HEK293T (cell line): ENCODE results near the gene ANXA2.
"Not testable (repeated sequence)": the region's sequence is repeated elsewhere in the genome, so short reads cannot be mapped to it uniquely, and the experiment has no call there.

Source experiments
- CTCF ChIA-PET: fragments of 350-600 bp; formaldehyde crosslinking; extraction: SDS; loops from one replicate; lab custom pipeline; 2021; ENCODE audit warnings: antibody characterized with exemption, inconsistent platforms; lab: Yijun Ruan, JAX
- POLR2A ChIA-PET: fragments of 350-600 bp; formaldehyde crosslinking; extraction: SDS; loops from one replicate; lab custom pipeline; 2020; ENCODE audit warnings: antibody characterized with exemption, inconsistent platforms; lab: Yijun Ruan, JAX
- DNase-seq: peaks from one replicate; pipeline ENCODE4 v3.0.0; 2012; ENCODE audit warnings: mixed read lengths; ENCODE audit errors: extremely low spot score
- ARNT ChIP-seq: fragments of 450-650 bp; IDR thresholded peaks from 2 replicates; pipeline ENCODE4 v1.6.1; 2017; ENCODE audit warnings: mild to moderate bottlenecking
- BHLHE40 ChIP-seq: fragments of 450-650 bp; IDR thresholded peaks from 2 replicates; pipeline ENCODE4 v1.6.1; 2016; ENCODE audit warnings: mild to moderate bottlenecking, moderate library complexity, borderline replicate concordance
- CTBP1 ChIP-seq: fragments of 450-650 bp; IDR thresholded peaks from 2 replicates; pipeline ENCODE4 v1.6.1; 2016; ENCODE audit warnings: borderline replicate concordance
- ELF4 ChIP-seq: fragments of 450-650 bp; IDR thresholded peaks from 2 replicates; pipeline ENCODE4 v1.6.1; 2017; ENCODE audit warnings: antibody characterized with exemption
- FOXA1 ChIP-seq: fragments of 450-650 bp; IDR thresholded peaks from 2 replicates; pipeline ENCODE4 v1.6.1; 2016; ENCODE audit warnings: mild to moderate bottlenecking
- FOXK2 ChIP-seq: fragments of 450-650 bp; IDR thresholded peaks from 2 replicates; pipeline ENCODE4 v1.6.1; 2016; ENCODE audit warnings: mild to moderate bottlenecking
- FOXM1 ChIP-seq: fragments of 450-650 bp; IDR thresholded peaks from 2 replicates; pipeline ENCODE4 v1.6.1; 2017; ENCODE audit warnings: mild to moderate bottlenecking, borderline replicate concordance
- HDGF ChIP-seq: fragments of 450-650 bp; IDR thresholded peaks from 2 replicates; pipeline ENCODE4 v1.6.1; 2017; ENCODE audit warnings: antibody characterized with exemption, borderline replicate concordance
- L3MBTL2 ChIP-seq: fragments of 450-650 bp; conservative IDR thresholded peaks from 2 replicates; pipeline ENCODE4 v1.6.1; 2016; ENCODE audit warnings: mild to moderate bottlenecking
- LEF1 ChIP-seq: fragments of 450-650 bp; IDR thresholded peaks from 2 replicates; pipeline ENCODE4 v1.6.1; 2017; ENCODE audit warnings: mild to moderate bottlenecking, borderline replicate concordance
- NFRKB ChIP-seq: fragments of 450-650 bp; IDR thresholded peaks from 2 replicates; pipeline ENCODE4 v1.6.1; 2016; ENCODE audit warnings: mild to moderate bottlenecking, moderate library complexity
- PKNOX1 ChIP-seq: fragments of 450-650 bp; IDR thresholded peaks from 2 replicates; pipeline ENCODE4 v1.6.1; 2016
- SP1 ChIP-seq: fragments of 450-650 bp; IDR thresholded peaks from 2 replicates; pipeline ENCODE4 v1.6.1; 2017
- SUZ12 ChIP-seq: fragments of 450-650 bp; IDR thresholded peaks from 2 replicates; pipeline ENCODE4 v1.6.1; 2016; ENCODE audit warnings: mild to moderate bottlenecking
- TARDBP ChIP-seq: fragments of 450-650 bp; IDR thresholded peaks from 2 replicates; pipeline ENCODE4 v1.6.1; 2016
- ZNF384 ChIP-seq: fragments of 450-650 bp; IDR thresholded peaks from 2 replicates; pipeline ENCODE4 v1.6.1; 2016

Gene ANXA2

GRCh38 chr15:60340207-60340921 is 57.4 kb downstream of the ANXA2 start:
- no peak for TF ChIP-seq TARDBP
- TF ChIP-seq FOXM1 = no peak
- no peak for TF ChIP-seq CTBP1
- no peak for TF ChIP-seq ZNF384
- no peak for TF ChIP-seq HDGF
- TF ChIP-seq SUZ12 = no peak
- TF ChIP-seq BHLHE40 = no peak
- no peak for TF ChIP-seq FOXA1
- no peak for TF ChIP-seq SP1
- TF ChIP-seq NFRKB = no peak
- ChIA-PET POLR2A (no interaction called here), CTCF (interaction anchor here (1.2 kb wide), 1 partner anchor 12 kb away, joined by 3 read pairs; no protein-coding TSS in a partner anchor)
- no peak for DNase-seq

- POLR2A ChIA-PET = no interaction called here
- TF ChIP-seq HDGF (no peak), SP1 (no peak), ARNT (no peak), LEF1 (no peak), ZNF384 (no peak), NFRKB (no peak), PKNOX1 (no peak), FOXK2 (no peak), BHLHE40 (no peak), TARDBP (no peak), FOXM1 (no peak), ELF4 (no peak)
- DNase-seq = no peak
- CTCF ChIA-PET = no interaction called here
Measured at GRCh38 chr15:60339236-60339635, 58.5 kb downstream of the ANXA2 start.

- ChIA-PET CTCF (no interaction called here), POLR2A (no interaction called here)
- no peak for TF ChIP-seq SUZ12
- TF ChIP-seq L3MBTL2 = no peak
- no peak for TF ChIP-seq ARNT
- TF ChIP-seq ZNF384 = no peak
- no peak for TF ChIP-seq SP1
- no peak for TF ChIP-seq BHLHE40
- TF ChIP-seq CTBP1 = no peak
- TF ChIP-seq ELF4 = no peak
- no peak for TF ChIP-seq PKNOX1
- no peak for TF ChIP-seq LEF1
- TF ChIP-seq FOXA1 = no peak
- no peak for TF ChIP-seq TARDBP
- TF ChIP-seq FOXK2 = no peak
- TF ChIP-seq HDGF = no peak
- TF ChIP-seq NFRKB = no peak
- DNase-seq = no peak
Measured at GRCh38 chr15:60338810-60339209, 59.0 kb downstream of the ANXA2 start.

GRCh38 chr15:60337076-60337475 is 60.7 kb downstream of the ANXA2 start:
- CTCF ChIA-PET = no interaction called here
- no peak for DNase-seq
- no peak for TF ChIP-seq L3MBTL2
- TF ChIP-seq FOXK2 = no peak
- TF ChIP-seq ELF4 = no peak
- TF ChIP-seq BHLHE40 = no peak
- no peak for TF ChIP-seq SP1
- TF ChIP-seq PKNOX1 = no peak
- no peak for TF ChIP-seq SUZ12
- TF ChIP-seq CTBP1 = no peak
- no peak for TF ChIP-seq NFRKB
- no peak for TF ChIP-seq HDGF
- no peak for TF ChIP-seq FOXM1
- TF ChIP-seq ARNT = no peak
- no peak for TF ChIP-seq ZNF384
- TF ChIP-seq TARDBP = no peak
- POLR2A ChIA-PET = no interaction called here

GRCh38 chr15:60335296-60335695 is 62.5 kb downstream of the ANXA2 start:
- POLR2A ChIA-PET, CTCF ChIA-PET: not testable (repeated sequence)

GRCh38 chr15:60328852-60329443 is 68.8 kb downstream of the ANXA2 start:
- TF ChIP-seq SUZ12 = no peak
- peak; percentile 21; the same call in 1 of the 2 replicates for TF ChIP-seq PKNOX1
- DNase-seq = peak; percentile 25
- CTCF ChIA-PET = interaction anchor here (0.6 to 1.0 kb wide), 7 partner anchors 12 to 638 kb away, joined by 3 to 5 read pairs (median 3); no protein-coding TSS in a partner anchor
- POLR2A ChIA-PET = no interaction called here

More at GRCh38 chr15:60335296-60335695, 62.5 kb downstream of the ANXA2 start:
- DNase-seq = not testable (repeated sequence)
